HG02678 (cell line): ENCODE data around the gene MAGEB4.
"Not testable (repeated sequence)": the region's sequence is repeated elsewhere in the genome, so short reads cannot be mapped to it uniquely, and the experiment has no call there.

Experiments used
- ATAC-seq: cut with Tn5 transposase; IDR thresholded peaks from one replicate; pipeline ENCODE4 v1.9.1; 2021; ENCODE audit warnings: mild to moderate bottlenecking, moderate library complexity; ENCODE audit not compliant: unreplicated experiment

The MAGEB4 gene

GRCh38 chrX:30241724-30242415, at the start of gene MAGEB4:
TSS of gene MAGEB4 (plus strand) at chrX:30242000. CDS start at chrX:30242136, 136 bp downstream.
- no peak for ATAC-seq

GRCh38 chrX:30193910-30194309, 47.9 kb upstream of the MAGEB4 start:
- not testable (repeated sequence) for ATAC-seq

GRCh38 chrX:30196322-30196721, 45.5 kb upstream of the MAGEB4 start:
- no peak for ATAC-seq

- ATAC-seq, result no peak
These were observed 29.6 kb upstream of the MAGEB4 start for GRCh38 chrX:30212172-30212571.

GRCh38 chrX:30215357-30215843, 26.4 kb upstream of the MAGEB4 start, which contains the start of gene MAGEB2:
TSS of gene MAGEB2 (plus strand) at chrX:30215563. CDS start at chrX:30218581, 3,018 bp downstream.
- ATAC-seq, result no peak

- ATAC-seq, result no peak
These were observed 24.3 kb upstream of the MAGEB4 start for GRCh38 chrX:30217465-30217864.

- ATAC-seq, result no peak
These were observed 22.4 kb upstream of the MAGEB4 start for GRCh38 chrX:30219372-30219771.

GRCh38 chrX:30220661-30221060, 21.1 kb upstream of the MAGEB4 start:
- ATAC-seq, result no peak

GRCh38 chrX:30224536-30224935, 17.3 kb upstream of the MAGEB4 start:
- ATAC-seq, result no peak

GRCh38 chrX:30228526-30228925, 13.3 kb upstream of the MAGEB4 start:
- ATAC-seq, result no peak

- ATAC-seq, result no peak
These were observed 11.4 kb upstream of the MAGEB4 start, which contains the start of gene MAGEB3 for GRCh38 chrX:30230395-30230794. TSS of gene MAGEB3 (plus strand) at chrX:30230657. CDS start at chrX:30235925, 5,268 bp downstream.

GRCh38 chrX:30246769-30247489, 5.1 kb downstream of the MAGEB4 start, which contains the start of gene MAGEB1:
TSS of gene MAGEB1 (plus strand) at chrX:30247146. CDS start at chrX:30250494, 3,348 bp downstream.
- ATAC-seq, result no peak

GRCh38 chrX:30248854-30249253, 7.1 kb downstream of the MAGEB4 start:
- peak; percentile 74 for ATAC-seq

GRCh38 chrX:30253257-30253656, 11.5 kb downstream of the MAGEB4 start:
- peak; percentile 67 for ATAC-seq

GRCh38 chrX:30259927-30260326, 18.1 kb downstream of the MAGEB4 start:
- ATAC-seq, result no peak

GRCh38 chrX:30261012-30261411, 19.2 kb downstream of the MAGEB4 start:
- ATAC-seq, result no peak

- ATAC-seq, result no peak
These were observed 21.0 kb downstream of the MAGEB4 start for GRCh38 chrX:30262763-30263162.

- ATAC-seq, result no peak
These were observed 28.8 kb downstream of the MAGEB4 start for GRCh38 chrX:30270639-30271038.

- no peak for ATAC-seq
These were observed 33.7 kb downstream of the MAGEB4 start for GRCh38 chrX:30275498-30275897.

GRCh38 chrX:30278365-30278764, 36.6 kb downstream of the MAGEB4 start:
- no peak for ATAC-seq

GRCh38 chrX:30280428-30280827, 38.6 kb downstream of the MAGEB4 start:
- no peak for ATAC-seq

GRCh38 chrX:30282527-30282926, 40.7 kb downstream of the MAGEB4 start:
- ATAC-seq, result no peak
